ENCODE data around the gene PDLIM3.
A peak's percentile ranks its signal among the peaks of the same experiment; 100 is the strongest.

Gene PDLIM3, protein sequence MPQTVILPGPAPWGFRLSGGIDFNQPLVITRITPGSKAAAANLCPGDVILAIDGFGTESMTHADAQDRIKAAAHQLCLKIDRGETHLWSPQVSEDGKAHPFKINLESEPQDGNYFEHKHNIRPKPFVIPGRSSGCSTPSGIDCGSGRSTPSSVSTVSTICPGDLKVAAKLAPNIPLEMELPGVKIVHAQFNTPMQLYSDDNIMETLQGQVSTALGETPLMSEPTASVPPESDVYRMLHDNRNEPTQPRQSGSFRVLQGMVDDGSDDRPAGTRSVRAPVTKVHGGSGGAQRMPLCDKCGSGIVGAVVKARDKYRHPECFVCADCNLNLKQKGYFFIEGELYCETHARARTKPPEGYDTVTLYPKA

GRCh38 chr4:185534866-185535611, at the start of gene PDLIM3:
PDLIM3 (minus strand) TSS chr4:185535507; CDS start chr4:185535434, 73 bp downstream.
- H3K36me3 ChIP-seq (ENCODE audit: control insufficient read depth in 5 of 5, insufficient read depth in 5 of 5, low read length in 5 of 5): no peaks in the 10 kb centered on the region
- H3K27me3 ChIP-seq (ENCODE audit: control insufficient read depth in 5 of 5, insufficient read depth in 4 of 5, low read length in 5 of 5): peaks cover 5 to 38% (median 8%) of the 10 kb centered on the region in 5 donors
- no peaks in the 10 kb centered on the region for H3K9me3 ChIP-seq (ENCODE audit: control insufficient read depth in 5 of 5, low read length in 5 of 5)
- peak within 1 kb of the TSS; percentile 44 for H3K27ac ChIP-seq (ENCODE audit: low read depth, low read length)
- H3K9ac ChIP-seq (ENCODE audit: low read length in 5 of 5): peak within 1 kb of the TSS; percentile 32 to 84 (median 45)
- peaks cover 0 to 18% (median 14%) of the 10 kb centered on the region in 5 donors for H3K4me1 ChIP-seq (ENCODE audit: control insufficient read depth in 5 of 5, insufficient read depth in 5 of 5, low read length in 5 of 5)
- peak within 1 kb of the TSS; percentile 63 to 73 (median 72) for H3K4me3 ChIP-seq (ENCODE audit: low read depth in 1 of 5, low read length in 5 of 5)

DNA sequence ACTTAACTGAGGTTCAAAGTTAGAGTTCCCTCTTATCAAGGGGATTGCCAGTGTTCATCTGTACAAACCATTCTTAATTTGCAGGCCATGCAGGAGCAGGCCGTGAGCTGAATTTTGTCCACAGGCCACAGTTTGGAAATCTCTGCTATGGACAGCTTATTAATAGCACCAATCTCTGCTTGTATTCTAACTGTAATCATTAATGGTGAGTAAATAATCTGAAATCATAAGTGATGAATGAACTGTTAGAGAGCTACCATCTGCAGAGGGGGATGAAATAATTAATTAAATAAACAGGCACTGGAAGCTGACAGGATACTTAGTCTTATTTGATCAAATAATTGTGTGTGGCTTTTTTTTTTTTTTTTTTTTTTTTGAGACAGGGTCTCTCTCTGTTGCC, 48.5 kb upstream of the PDLIM3 start:
- Histone ChIP-seq H3K9me3 (ENCODE audit: control insufficient read depth in 5 of 5, low read length in 5 of 5) (peaks cover 0 to 2% (median 0%) of the 10 kb centered on the region in 5 donors), H3K27ac (ENCODE audit: low read depth, low read length) (no peak overlapping the region), H3K27me3 (ENCODE audit: control insufficient read depth in 5 of 5, insufficient read depth in 4 of 5, low read length in 5 of 5) (peaks cover 0 to 15% (median 6%) of the 10 kb centered on the region in 5 donors), H3K4me1 (ENCODE audit: control insufficient read depth in 5 of 5, insufficient read depth in 5 of 5, low read length in 5 of 5) (peaks cover 0 to 8% (median 7%) of the 10 kb centered on the region in 5 donors), H3K4me3 (ENCODE audit: low read depth in 1 of 5, low read length in 5 of 5) (no peak overlapping the region), H3K36me3 (ENCODE audit: control insufficient read depth in 5 of 5, insufficient read depth in 5 of 5, low read length in 5 of 5) (peaks cover 0 to 2% (median 0%) of the 10 kb centered on the region in 5 donors), H3K9ac (ENCODE audit: low read length in 5 of 5) (no peak overlapping the region)

DNA sequence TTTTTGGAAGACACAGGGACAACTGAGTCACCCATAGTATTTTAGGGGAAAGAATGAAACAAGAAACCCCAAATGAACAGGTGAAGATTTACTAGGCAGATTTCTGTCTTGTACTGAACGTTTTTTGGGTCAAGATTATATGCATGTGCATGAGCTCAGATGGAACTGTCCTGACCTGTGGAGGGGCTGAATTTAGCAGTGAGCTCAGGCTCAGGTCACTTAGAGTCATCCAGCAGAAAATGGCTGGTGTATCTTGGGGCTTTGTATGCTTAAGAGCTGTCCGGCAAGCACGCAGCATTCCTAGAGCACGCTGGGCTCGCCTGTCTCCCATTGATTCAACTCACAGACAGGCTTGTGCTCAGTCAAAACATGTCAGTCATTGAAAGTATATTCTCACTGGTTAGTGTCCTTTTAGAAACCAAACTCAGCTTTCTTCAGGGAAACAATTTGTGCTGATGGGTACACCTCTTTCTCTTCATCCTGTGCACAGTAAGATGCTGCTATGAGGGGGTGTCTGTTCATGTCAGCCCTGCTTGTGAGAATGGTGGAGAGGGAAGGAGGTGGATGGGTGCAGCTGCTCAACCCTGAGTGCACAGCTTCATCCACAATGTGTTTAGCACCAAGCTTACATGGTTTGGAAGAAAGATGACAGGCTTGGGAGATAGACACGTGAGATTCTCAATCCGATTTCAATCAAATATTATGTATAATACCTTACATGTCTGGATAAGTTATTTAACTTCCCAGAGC, 47.5 kb upstream of the PDLIM3 start:
- Histone ChIP-seq H3K9me3 (ENCODE audit: control insufficient read depth in 5 of 5, low read length in 5 of 5) (peaks cover 0 to 2% (median 0%) of the 10 kb centered on the region in 5 donors), H3K36me3 (ENCODE audit: control insufficient read depth in 5 of 5, insufficient read depth in 5 of 5, low read length in 5 of 5) (peaks cover 0 to 2% (median 0%) of the 10 kb centered on the region in 5 donors), H3K27ac (ENCODE audit: low read depth, low read length) (no peak overlapping the region), H3K27me3 (ENCODE audit: control insufficient read depth in 5 of 5, insufficient read depth in 4 of 5, low read length in 5 of 5) (peaks cover 0 to 13% (median 5%) of the 10 kb centered on the region in 5 donors), H3K4me1 (ENCODE audit: control insufficient read depth in 5 of 5, insufficient read depth in 5 of 5, low read length in 5 of 5) (peaks cover 0 to 7% (median 5%) of the 10 kb centered on the region in 5 donors), H3K9ac (ENCODE audit: low read length in 5 of 5) (no peak overlapping the region), H3K4me3 (ENCODE audit: low read depth in 1 of 5, low read length in 5 of 5) (no peak overlapping the region)

- no peak overlapping the region for H3K4me3 ChIP-seq (ENCODE audit: low read depth in 1 of 5, low read length in 5 of 5)
- H3K27me3 ChIP-seq (ENCODE audit: control insufficient read depth in 5 of 5, insufficient read depth in 4 of 5, low read length in 5 of 5): peaks cover 0 to 4% (median 0%) of the 10 kb centered on the region in 5 donors
- H3K4me1 ChIP-seq (ENCODE audit: control insufficient read depth in 5 of 5, insufficient read depth in 5 of 5, low read length in 5 of 5): no peaks in the 10 kb centered on the region
- no peak overlapping the region for H3K27ac ChIP-seq (ENCODE audit: low read depth, low read length)
- no peaks in the 10 kb centered on the region for H3K36me3 ChIP-seq (ENCODE audit: control insufficient read depth in 5 of 5, insufficient read depth in 5 of 5, low read length in 5 of 5)
- H3K9ac ChIP-seq (ENCODE audit: low read length in 5 of 5): no peak overlapping the region
- peaks cover 0 to 2% (median 0%) of the 10 kb centered on the region in 5 donors for H3K9me3 ChIP-seq (ENCODE audit: control insufficient read depth in 5 of 5, low read length in 5 of 5)
These were observed 45.4 kb upstream of the PDLIM3 start for GRCh38 chr4:185580699-185581098.

- Histone ChIP-seq H3K27ac (ENCODE audit: low read depth, low read length) (no peak overlapping the region), H3K9me3 (ENCODE audit: control insufficient read depth in 5 of 5, low read length in 5 of 5) (peaks cover 0 to 2% (median 0%) of the 10 kb centered on the region in 5 donors), H3K4me1 (ENCODE audit: control insufficient read depth in 5 of 5, insufficient read depth in 5 of 5, low read length in 5 of 5) (peaks cover 0 to 6% (median 0%) of the 10 kb centered on the region in 5 donors), H3K36me3 (ENCODE audit: control insufficient read depth in 5 of 5, insufficient read depth in 5 of 5, low read length in 5 of 5) (no peaks in the 10 kb centered on the region), H3K4me3 (ENCODE audit: low read depth in 1 of 5, low read length in 5 of 5) (no peak overlapping the region), H3K9ac (ENCODE audit: low read length in 5 of 5) (no peak overlapping the region), H3K27me3 (ENCODE audit: control insufficient read depth in 5 of 5, insufficient read depth in 4 of 5, low read length in 5 of 5) (peaks cover 0 to 4% (median 0%) of the 10 kb centered on the region in 5 donors)
These were observed 43.0 kb upstream of the PDLIM3 start for GRCh38 chr4:185578284-185578683.

DNA sequence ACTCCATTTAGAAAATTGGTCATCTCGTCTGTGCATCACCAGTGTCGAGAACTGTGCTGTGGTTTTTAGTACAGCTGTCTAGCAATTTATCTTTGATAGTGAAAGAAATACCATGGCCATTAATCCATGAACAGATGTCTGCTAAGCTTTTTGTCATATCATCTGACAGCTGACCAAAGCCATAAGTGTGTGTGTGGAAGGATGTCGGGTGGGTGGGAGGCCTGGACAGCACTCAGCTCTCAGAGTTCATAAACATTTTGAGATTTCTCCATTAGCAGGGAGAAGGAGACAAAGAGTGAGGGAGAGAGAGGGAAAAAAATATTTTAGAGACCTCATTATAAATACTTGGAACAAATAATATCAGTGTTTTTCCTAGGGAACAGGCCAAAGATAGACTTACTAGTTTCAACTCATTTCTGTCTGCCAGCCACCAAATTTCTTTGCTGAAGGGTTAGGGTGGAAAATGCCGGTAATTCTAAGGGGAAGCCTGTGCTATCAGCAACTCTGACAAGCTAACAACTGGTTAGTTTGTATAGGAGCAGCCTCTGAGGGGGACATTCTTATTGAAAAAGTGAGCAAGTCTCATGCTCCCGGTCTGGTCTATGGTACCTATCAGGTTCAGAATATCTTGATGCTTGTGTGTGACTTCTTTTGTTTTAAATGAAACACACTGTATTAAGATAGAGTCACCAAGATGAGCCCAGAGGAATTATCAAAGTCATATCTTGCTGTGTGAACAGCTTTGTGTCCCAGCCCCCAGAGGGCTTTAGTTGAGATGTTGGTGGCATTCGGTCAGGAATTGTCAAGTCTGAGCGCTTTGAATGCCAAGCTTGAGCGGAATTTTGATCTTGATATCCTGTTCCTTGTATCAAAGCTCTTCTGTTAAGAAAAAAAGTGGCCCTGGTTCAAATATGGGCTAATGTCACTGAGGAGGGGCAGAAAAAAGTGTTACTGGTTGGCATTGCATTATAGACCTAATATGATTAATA, 41.9 kb upstream of the PDLIM3 start:
- Histone ChIP-seq H3K9ac (ENCODE audit: low read length in 5 of 5) (no peak overlapping the region), H3K4me3 (ENCODE audit: low read depth in 1 of 5, low read length in 5 of 5) (no peak overlapping the region), H3K4me1 (ENCODE audit: control insufficient read depth in 5 of 5, insufficient read depth in 5 of 5, low read length in 5 of 5) (peaks cover 0 to 6% (median 0%) of the 10 kb centered on the region in 5 donors), H3K27me3 (ENCODE audit: control insufficient read depth in 5 of 5, insufficient read depth in 4 of 5, low read length in 5 of 5) (peaks cover 0 to 4% (median 0%) of the 10 kb centered on the region in 5 donors), H3K27ac (ENCODE audit: low read depth, low read length) (no peak overlapping the region), H3K9me3 (ENCODE audit: control insufficient read depth in 5 of 5, low read length in 5 of 5) (peaks cover 0 to 2% (median 0%) of the 10 kb centered on the region in 5 donors), H3K36me3 (ENCODE audit: control insufficient read depth in 5 of 5, insufficient read depth in 5 of 5, low read length in 5 of 5) (no peaks in the 10 kb centered on the region)

DNA sequence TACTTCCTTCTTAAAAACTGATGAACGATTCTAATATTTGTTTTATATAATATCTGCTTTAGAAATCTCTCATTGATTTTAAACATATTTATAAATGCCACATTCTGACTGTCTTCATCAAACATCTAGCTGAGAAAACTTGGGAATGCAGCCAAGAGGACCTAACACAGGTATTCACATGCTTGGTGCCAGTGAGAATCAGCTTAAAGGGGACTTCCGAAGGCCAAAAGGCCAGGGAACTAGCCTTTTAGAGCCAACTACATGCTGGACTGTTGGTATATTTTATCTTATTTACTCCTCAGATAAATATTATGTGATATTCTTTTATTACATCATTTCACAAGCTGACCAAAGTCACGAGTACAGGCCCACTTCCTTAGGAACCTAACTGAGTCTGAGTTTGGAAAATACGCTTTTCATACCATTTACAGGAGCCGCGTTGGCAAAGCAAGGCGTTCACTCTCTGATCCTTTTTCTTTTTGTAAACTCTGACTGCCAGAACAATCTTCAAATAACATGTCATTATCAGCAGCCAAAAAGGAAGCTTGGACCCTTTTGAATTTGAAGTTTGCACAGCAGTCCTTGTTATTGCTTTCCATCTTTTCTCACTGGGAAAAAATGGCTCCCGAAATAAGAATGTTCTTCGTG, 41.1 kb upstream of the PDLIM3 start:
- no peak overlapping the region for H3K27ac ChIP-seq (ENCODE audit: low read depth, low read length)
- H3K9me3 ChIP-seq (ENCODE audit: control insufficient read depth in 5 of 5, low read length in 5 of 5): peaks cover 0 to 2% (median 0%) of the 10 kb centered on the region in 5 donors
- peaks cover 0 to 6% (median 0%) of the 10 kb centered on the region in 5 donors for H3K4me1 ChIP-seq (ENCODE audit: control insufficient read depth in 5 of 5, insufficient read depth in 5 of 5, low read length in 5 of 5)
- H3K9ac ChIP-seq (ENCODE audit: low read length in 5 of 5): no peak overlapping the region
- H3K27me3 ChIP-seq (ENCODE audit: control insufficient read depth in 5 of 5, insufficient read depth in 4 of 5, low read length in 5 of 5): peaks cover 0 to 4% (median 0%) of the 10 kb centered on the region in 5 donors
- H3K4me3 ChIP-seq (ENCODE audit: low read depth in 1 of 5, low read length in 5 of 5): no peak overlapping the region
- no peaks in the 10 kb centered on the region for H3K36me3 ChIP-seq (ENCODE audit: control insufficient read depth in 5 of 5, insufficient read depth in 5 of 5, low read length in 5 of 5)

GRCh38 chr4:185573651-185574199, 38.4 kb upstream of the PDLIM3 start:
- no peak overlapping the region for H3K4me3 ChIP-seq (ENCODE audit: low read depth in 1 of 5, low read length in 5 of 5)
- peaks cover 0 to 6% (median 0%) of the 10 kb centered on the region in 5 donors for H3K4me1 ChIP-seq (ENCODE audit: control insufficient read depth in 5 of 5, insufficient read depth in 5 of 5, low read length in 5 of 5)
- no peak overlapping the region for H3K27ac ChIP-seq (ENCODE audit: low read depth, low read length)

More at GRCh38 chr4:185573651-185574199, 38.4 kb upstream of the PDLIM3 start:
- Histone ChIP-seq H3K9ac (ENCODE audit: low read length in 5 of 5) (no peak overlapping the region), H3K9me3 (ENCODE audit: control insufficient read depth in 5 of 5, low read length in 5 of 5) (no peaks in the 10 kb centered on the region), H3K27me3 (ENCODE audit: control insufficient read depth in 5 of 5, insufficient read depth in 4 of 5, low read length in 5 of 5) (no peaks in the 10 kb centered on the region), H3K36me3 (ENCODE audit: control insufficient read depth in 5 of 5, insufficient read depth in 5 of 5, low read length in 5 of 5) (no peaks in the 10 kb centered on the region)
